SK-N-SH (cell line): ENCODE data around the gene CTTNBP2NL.

Experiments
- GATA2 ChIP-seq: sonication (generic); formaldehyde crosslinking; IDR thresholded peaks from 2 replicates; pipeline ENCODE4 v1.5.0; 2020; ENCODE audit warnings: mild to moderate bottlenecking, missing genetic modification reagents
- TF ChIP-seq, protein P1 (sequence below): fragments of 200-600 bp; sonication (generic); IDR thresholded peaks from 2 replicates; pipeline ENCODE4 v1.6.1; 2017; ENCODE audit warnings: antibody characterized with exemption, mild to moderate bottlenecking, moderate library complexity

DNA sequence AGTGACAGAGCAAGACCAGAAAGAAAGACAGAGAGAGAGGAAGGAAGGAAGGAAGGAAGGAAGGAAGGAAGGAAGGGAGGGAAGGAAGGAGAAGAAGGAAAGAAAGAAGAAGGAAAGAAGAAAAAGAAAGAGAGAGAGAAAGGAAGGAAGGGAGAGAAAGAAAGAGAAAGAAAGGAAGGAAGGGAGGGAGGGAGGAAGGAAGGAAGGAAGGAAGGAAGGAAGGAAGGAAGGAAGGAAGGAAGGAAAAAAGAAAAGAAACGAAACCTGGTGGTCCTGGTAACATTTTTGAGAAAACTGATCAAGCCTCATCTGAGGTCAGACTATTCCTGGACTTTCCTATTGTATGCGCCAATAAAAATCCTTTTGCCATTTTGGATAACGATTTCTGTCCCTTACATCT is 8.2 kb upstream of the CTTNBP2NL start:
- TF ChIP-seq, protein P1, sequence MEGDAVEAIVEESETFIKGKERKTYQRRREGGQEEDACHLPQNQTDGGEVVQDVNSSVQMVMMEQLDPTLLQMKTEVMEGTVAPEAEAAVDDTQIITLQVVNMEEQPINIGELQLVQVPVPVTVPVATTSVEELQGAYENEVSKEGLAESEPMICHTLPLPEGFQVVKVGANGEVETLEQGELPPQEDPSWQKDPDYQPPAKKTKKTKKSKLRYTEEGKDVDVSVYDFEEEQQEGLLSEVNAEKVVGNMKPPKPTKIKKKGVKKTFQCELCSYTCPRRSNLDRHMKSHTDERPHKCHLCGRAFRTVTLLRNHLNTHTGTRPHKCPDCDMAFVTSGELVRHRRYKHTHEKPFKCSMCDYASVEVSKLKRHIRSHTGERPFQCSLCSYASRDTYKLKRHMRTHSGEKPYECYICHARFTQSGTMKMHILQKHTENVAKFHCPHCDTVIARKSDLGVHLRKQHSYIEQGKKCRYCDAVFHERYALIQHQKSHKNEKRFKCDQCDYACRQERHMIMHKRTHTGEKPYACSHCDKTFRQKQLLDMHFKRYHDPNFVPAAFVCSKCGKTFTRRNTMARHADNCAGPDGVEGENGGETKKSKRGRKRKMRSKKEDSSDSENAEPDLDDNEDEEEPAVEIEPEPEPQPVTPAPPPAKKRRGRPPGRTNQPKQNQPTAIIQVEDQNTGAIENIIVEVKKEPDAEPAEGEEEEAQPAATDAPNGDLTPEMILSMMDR: no peak
- TF ChIP-seq GATA2 (CRISPR knock-in tag): no peak
